Esophagus mucosa (tissue), 1 donor: Measurements from ENCODE around the gene CNTNAP5. TPM values are rescaled to one million over a fixed set of nuclear protein-coding genes. Genes with fewer than 3 reads are reported as not detected.

Experiments used
- ATAC-seq: fragments of 200-7000 bp; cut with Tn5 transposase; one replicate; pipeline ENCODE4 v1.9.1; 2020
- total RNA-seq: library from RNA; stranded (reverse); gene quantifications from one replicate; pipeline ENCODE4 v1.2.4, GENCODE V29; 2023
- donor health status: DM: yes; HTN: yes; CAD: no.

The CNTNAP5 gene
- total RNA-seq, 1 donor from 2014 or later, result not detected

DNA sequence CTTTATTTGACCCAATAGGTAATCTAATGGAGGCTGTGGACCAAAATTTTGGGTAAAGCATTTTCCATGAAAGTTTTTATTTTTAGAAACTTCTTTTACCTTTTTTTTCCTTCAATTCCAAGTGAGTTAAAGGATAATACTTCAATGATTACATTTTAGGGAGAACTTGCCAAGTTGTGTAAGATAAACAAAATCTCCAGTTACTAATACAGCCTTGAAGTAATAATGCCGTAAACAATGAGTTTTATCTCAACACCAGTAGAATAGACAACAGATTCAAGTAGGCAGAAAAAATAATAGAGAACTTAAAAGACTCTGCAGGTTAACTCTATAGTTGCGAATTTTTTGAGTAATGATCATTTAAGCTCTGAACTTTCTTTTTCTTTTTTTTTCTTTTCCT is 807.4 kb downstream of the CNTNAP5 start:
- ATAC-seq, result no peak

DNA sequence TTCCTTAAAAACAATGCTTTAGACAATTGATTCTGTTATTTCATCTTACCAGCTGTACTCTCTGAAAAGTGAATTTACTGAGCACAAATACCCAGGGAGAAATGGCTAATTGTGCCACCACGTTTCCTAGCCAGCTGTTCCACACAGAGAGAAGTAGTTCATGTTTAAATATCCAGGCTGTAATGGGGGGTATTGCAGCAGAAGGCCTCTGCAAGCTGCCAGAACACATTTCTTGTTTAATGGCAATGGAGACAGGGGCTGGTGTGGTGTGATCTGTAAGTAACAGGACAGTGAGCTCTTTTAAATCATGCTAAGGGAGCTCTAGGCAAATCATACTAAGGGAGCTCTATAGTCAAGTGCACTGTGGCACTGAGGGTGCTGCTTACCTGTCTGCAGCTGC is 809.2 kb downstream of the CNTNAP5 start:
- ATAC-seq, result no peak

DNA sequence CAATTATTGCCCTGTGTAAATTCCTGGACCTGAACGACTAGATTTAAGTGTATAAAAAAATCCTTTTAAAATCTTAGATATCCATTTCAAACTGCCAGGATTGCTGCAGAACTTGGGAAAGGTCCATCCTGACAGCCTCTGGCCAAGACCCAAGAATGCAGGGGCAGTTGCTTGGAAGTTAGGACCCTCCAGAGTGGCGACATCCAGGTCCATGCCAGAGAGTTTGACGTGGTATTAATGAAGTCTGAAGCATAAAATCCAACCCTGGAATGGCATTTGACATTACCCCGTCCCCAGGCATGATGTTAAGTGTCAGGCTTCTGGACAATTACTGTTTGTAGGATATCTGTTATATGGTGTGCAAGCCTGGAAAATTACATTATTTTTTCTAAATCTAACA is 810.2 kb downstream of the CNTNAP5 start:
- no peak for ATAC-seq

DNA sequence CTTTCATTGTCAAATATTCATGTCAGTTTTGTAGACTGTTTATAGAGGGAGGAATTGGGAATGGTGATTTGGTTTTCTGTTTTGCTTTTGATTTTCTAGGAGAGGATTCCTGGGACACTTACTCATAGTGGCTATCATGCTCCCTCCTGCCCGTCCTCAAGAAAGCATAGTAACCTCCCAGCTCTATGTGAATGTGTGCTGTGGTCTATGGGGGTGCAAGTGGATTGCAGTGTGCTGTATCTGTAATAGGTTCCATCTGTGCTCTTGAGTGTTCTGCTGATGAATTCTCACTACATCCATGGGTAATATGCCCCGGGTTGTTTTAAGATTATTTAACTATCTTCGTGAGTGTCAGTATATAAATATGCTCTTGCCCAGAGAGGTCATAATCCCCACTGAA is 811.3 kb downstream of the CNTNAP5 start:
- ATAC-seq, result no peak

DNA sequence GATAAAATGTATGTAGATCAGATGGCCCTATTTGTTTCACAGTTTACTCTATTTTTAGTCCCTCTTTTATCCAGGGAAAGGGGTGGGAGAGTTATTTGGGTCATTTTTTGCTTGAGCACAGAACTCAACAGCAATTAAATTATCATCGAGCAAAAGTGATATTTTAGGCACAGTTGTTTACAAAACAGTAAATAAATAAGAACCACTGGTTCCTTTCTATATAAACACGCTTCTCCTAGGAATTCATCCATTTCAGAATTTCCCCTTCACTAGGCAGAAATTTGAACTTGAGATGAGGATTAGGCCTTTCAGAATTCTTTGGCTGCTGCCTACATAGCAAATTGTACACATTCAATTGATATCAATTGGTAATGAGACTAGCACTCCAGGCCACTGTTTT is 812.4 kb downstream of the CNTNAP5 start:
- ATAC-seq, result no peak

DNA sequence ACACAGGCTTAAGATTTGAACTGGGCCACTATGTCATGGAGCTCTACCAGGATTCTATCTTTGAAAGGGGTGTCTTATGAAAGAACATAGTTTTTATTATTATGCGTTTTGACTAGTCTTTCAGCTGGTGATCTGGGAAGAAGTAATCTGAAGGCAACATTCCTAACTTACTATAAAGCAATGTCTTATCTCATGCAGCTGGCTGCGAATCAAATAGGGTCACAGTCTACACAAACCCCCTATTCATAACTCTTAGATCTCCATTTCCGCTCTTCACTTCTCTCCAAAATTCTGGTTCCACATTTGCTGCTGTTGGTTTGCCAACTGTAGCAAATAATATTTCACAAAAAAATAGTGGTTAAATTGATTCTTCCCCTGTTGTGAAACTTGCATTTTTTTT is 813.3 kb downstream of the CNTNAP5 start:
- no peak for ATAC-seq

DNA sequence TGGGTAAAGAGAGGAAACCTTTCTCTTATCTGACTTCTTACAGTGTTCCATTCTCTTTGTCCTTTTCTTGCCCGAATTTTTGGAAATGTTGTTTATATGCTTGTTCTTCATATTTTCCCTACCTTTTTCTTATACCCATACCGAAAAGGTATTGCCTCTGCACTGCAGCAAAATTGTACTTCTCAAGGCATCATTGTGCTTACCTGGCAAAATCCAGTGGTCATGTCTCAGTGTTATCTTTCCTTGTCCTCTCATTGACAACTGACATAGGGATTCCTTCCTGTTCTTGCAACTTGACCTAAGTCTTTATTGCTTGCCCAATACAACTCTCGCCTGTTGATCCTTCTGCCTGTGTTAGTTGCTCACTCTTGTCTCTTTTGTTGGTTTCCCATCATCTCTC is 842.2 kb downstream of the CNTNAP5 start:
- ATAC-seq, result no peak

DNA sequence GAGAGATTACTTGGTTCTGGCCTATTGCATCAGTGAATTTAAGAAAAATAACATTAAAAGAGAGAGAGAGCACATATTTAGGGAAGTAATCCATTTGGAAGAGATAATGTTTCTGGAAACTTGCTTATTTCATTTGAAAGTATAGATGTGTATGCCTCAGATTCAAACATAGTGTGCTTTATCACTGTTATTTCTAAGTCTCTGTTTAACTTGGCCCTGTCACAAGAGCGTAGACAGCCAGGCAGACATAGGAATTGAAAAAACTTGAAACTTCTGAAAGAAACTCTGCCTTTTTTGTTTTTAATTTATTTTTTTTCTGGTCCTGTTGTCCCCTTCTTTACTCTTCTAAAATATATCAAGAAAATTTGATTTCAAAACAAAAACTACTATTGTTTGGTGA is 849.1 kb downstream of the CNTNAP5 start:
- no peak for ATAC-seq

DNA sequence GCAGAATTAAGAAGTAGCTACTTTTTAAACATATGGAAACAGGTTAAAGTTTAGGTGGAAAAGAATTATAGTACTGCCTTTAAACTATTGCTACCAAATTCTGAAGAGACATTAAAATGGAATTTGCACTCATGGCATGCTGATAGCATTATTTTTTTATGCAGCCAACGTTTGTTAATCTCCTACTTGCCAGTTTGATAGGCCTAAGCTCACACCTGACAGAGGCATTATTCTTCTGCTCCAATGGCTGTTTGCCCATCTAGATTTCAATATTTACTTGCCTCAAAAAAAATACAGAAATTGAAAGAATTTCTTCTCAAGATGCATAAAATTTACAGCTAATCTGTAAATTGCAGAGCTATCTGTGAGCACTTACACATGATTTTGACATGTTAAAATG is 849.6 kb downstream of the CNTNAP5 start:
- ATAC-seq, result no peak

DNA sequence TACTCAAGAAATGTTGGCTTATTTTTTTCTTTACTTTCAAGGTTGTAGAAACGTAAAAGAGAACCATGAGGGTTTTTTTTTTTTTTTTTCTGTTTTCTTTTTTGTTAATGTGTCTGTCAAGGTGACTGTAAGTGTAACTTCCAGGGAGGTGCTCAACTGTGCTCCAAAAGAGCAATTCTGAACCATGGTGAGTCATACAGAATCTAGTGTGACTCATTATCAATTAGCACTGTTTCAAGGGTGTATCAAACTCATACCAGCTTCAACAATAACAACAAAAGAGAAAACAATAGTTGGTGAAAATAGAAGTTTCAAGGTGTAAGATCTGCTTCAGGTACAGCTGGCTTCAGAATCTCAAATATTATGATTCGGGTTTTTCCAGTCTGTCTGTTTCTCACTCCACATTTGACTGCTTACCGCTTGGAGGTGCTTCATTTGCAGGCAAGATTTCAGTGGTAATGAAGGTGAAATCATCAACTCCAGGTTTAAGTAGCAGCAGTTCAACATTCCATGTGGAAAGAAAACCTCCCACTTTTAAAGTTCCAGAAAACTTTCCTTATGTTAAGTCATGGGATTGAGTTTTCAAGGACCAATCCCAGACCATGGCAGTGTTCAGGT is 850.6 kb downstream of the CNTNAP5 start:
- ATAC-seq, result no peak

DNA sequence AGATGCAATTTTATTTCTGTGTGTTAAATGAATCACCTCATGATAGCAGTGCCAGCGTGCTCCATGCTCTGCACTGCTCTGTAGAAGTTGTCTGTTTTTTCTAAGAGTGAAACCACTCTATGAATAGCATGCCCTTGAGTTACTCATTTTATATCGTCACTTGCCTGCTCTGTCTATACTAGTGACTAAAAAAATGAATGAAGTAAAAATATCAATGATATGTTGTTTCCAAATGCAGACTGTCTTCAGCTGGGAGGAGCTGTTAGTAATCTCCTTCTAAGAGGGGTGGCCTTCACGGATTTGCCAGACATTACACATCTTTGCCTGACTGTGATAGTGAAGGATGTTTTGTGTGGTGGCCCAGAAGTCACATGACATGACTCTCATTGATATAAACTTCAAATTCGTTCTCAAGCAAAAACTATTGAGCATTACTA is 852.1 kb downstream of the CNTNAP5 start:
- ATAC-seq, result no peak

DNA sequence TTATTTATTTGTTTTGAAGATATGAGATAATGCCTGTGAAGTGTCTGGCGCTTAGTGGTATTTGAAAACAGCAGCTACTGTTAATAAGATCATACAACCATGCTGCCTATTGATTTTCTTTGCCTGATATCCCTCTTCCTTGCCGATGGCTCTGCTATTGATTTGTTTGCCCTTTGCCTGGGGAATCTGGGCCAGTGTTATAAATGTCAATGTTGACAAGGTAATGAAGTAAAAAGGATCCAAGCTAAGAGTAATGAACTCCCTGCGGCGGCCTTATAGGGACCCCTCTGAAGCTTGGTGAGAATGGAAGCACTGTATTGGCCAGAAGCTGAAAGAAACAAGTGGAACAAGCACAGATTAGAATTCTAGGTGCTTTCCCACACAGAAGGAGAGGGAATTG is 854.6 kb downstream of the CNTNAP5 start:
- no peak for ATAC-seq

DNA sequence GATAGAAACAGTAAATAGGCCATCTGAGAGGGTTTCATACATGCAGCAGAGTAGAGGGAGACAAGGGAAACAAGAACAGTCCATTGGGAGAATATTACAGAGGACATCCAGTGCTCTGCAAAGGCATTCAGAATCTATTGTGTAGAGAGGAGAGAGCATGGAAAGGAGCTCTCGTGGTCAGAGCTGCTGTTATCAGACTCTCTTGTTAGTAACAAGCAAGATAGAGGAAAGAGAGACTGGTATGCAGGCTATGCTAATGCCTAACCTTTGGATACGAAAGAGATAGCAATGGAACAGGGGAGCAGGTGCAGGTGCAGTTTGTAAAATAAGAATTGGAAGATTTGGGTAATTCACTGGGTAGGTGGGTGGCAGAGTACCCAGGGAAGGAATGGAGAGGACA is 855.9 kb downstream of the CNTNAP5 start:
- no peak for ATAC-seq

DNA sequence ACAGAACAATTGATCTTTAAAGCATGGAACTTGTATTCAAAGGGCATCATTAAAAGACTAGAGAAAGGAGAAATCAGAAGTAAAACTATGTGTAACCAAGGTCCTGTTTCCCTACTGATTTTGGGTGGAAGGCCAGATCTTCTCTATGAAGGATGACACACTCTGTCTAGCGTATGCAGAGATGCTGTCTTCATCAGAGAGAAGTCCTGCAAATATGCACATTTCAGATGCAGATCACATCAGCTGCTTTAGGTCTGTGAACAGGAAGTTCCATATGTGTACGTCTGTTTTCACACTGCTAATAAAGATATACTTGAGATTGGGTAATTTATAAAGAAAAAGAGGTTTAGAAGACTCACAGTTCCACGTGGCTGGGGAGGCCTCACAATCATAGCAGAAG is 857.3 kb downstream of the CNTNAP5 start:
- ATAC-seq, result no peak

DNA sequence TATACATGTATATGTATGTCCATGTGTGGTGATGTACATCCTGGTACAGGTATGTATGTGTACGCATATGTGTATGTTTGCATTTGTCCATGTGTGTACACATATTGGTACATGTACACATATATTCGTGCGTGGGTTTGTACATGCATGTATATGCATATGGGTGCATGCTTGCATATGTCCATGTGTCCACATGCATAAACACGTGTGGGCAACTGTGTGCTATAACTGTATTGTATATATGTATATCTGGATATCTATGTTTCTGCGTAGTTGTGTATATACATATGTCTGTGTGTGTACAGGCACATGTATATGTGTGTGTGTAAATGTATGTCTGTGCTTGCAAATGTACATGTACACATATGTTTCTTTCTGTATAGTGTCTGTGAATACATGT is 858.5 kb downstream of the CNTNAP5 start:
- no peak for ATAC-seq

DNA sequence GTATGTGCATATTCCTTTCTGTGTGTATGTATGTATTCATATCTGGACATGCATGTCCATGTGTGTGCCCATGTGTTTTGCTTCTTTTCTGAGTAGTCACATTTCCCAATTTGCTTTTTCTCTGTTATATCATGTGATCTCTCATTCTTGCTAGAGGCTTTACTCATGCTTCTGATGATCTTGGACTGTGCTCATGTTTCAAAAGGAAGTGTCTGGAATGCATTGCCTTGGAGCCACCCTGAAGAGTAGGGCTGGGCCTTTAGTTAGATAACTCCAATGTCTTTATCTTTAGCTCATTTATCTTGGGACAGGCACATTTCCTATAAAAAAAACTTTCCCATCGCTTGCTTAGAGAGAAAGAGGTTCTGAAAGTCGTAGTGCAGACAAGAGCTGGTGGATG is 859.2 kb downstream of the CNTNAP5 start:
- no peak for ATAC-seq

DNA sequence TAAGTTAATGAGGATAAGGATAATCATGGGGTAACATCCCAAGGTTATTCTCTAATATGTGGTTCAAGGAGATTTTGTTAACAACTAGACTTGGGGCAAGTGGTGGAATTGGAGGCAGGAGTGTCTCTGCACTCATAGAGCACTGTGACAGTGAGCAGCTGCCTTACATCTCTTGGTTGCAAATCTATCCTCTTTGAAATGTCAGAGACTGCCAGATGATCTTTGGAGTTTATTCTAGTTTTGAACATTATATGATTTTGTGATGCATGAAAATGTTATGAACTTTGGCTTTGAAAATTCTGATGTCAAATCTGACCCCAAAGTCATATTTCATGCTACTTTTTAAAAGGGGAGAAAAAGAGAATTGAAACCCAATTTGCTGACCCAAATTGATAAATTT is 861.1 kb downstream of the CNTNAP5 start:
- ATAC-seq, result no peak

DNA sequence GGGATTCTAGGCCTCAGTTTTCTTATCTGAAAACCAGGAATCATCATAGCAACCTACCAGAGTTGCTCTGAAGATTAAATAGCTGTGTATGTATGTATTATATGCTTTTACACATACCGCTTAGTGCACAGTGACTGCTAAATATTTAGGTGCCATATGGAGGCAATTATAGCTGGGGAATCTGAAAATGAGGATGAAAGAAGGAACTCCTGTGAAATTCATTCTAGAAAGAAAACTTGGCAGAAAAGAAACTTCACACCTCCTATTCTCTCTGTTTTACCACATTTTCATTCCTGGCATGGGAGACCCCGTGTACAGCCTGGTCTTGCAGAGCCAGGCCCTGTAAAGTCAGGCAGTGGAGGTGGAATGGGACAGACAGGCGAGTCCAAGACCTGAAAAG is 862.4 kb downstream of the CNTNAP5 start:
- ATAC-seq, result no peak

DNA sequence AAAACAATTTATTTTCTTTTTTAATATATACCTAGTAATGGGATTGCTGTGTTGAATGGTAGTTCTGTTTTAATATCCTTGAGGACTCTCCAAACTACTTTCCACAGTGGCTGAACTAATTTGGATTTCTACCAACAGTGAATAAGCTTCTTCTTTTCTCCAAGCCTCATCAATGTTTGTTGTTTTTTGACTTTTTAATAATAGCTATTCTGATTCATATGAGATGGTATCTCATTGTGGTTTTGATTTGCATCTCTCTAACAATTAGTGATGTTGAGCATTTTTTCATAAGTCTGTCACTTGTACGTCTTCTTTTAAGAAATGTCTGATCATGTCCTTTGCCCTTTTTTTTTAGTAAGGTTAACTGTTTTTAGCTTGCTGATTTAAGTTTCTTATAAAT is 863.3 kb downstream of the CNTNAP5 start:
- ATAC-seq, result no peak

DNA sequence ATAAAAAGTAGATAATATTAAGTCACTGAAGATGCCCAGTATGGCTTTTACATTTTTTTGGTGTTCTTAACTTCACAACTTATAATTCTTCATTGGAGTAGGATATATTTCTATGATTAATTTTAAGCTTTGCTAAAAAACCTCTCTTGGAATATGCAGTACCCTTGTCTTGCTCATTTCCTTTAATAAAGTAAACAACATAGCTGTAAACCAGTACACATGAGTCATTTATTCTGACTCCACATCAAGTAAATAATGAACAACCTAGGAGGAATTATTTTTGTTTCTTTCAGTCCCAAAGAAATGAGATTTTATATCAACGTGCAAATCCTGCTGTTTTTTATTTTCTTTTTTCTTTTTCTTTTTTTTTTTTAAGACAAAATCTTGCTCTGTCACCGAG is 869.1 kb downstream of the CNTNAP5 start:
- no peak for ATAC-seq

DNA sequence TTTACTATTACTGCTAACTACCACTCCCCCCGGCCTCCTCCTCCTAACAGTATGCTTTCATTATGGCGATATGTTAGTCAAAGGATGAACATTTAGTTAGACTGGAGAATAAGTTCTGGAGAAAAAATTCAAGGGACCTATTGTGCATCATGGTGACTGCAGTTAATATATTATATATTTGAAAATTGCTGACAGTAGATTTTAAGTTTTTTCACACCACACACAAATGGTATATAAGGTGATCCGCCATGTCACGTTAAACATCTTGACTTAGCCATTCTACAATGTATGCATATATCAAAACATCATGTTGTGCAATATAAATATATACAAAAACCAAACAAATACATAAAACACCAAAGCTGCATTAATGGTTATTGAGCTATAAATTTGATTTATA is 873.7 kb downstream of the CNTNAP5 start:
- ATAC-seq, result no peak

DNA sequence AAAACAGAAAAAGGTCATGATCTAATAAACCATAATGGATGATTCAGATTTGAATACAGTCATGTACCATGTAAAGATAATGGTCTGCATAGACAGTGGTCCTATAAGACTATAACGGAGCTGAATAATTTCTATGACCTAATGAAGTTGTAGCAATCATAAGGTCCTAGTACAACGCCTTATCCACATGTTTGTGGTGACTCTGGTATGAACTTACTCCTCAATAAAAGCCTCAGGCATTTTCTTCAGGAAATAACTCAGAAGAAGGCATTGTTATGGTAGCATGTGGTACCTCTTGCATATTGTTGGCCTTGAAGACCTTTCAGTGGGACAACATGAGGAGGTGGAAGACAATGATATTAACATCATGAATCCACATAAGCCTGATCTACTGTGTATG is 883.3 kb downstream of the CNTNAP5 start:
- ATAC-seq, result no peak

DNA sequence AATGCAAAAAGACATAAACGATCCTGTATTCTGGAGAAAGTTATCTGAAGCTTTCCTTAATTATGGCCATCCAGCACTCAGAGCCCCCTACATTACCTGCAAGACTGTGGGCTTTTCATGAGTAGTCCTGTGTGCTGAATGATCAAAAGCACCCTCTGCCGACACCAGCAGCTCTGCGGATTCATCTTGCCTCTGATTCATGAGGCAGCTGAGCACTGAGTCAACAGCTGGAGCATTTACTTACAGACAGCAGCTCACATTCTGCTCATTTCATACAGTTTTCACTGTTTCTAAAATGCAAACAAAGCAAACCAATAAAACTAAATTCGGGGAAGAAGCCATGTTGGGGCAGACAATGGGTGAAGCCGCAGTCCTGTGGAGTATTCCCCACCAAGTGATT is 886.5 kb downstream of the CNTNAP5 start:
- ATAC-seq, result no peak

DNA sequence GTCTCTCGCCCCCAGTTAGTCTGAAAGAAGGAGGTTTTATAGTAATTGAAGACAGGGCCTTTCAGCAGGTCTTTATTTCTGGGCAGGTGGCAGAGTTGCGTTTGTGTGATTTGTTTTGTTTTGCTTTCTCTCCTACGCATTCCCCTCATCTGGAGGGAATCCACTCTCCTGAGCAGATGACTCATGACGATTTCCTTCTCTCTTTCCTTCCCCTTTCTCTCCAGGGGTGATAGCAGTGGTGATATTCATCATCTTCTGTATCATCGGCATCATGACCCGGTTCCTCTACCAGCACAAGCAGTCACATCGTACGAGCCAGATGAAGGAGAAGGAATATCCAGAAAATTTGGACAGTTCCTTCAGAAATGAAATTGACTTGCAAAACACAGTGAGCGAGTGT is 888.8 kb downstream of the CNTNAP5 start:
- no peak for ATAC-seq

DNA sequence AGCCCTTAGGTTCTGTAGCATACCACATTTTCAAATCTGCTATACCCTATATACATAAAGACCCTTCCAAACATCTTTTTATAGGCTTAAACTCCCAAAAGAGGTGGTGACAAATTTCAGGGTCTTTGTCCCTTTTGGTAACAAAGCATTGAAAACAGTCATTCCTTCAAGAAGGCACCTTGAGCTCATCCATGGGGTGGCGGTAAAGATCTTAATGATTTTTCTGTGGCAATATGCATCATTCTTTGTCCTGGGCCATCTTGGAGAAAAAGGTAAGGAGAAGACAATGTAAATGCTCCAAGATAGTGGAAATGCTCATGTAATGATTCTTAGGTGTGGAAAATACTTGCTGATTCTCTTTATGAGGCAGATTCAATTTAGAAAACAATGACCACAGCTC is 890.5 kb downstream of the CNTNAP5 start:
- ATAC-seq, result no peak

DNA sequence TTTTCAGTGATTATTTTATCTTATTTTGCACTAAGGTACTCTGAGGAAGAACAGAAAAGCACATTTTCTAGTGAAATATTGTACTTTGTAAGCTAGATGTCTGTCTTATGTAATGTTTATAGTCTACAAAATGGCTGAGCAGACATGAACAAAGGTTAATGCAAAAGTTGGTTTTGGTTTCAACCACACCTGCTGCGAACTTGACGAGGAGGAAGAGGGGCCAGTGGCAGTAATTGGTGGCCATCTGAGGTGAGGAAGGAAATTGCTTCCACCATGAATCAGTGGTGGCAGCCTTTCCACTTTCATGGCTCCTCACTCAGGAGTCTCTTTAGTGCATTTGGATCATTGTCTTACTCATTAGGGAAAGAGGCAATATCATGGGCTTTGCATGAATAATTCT is 894.2 kb downstream of the CNTNAP5 start:
- no peak for ATAC-seq
